NCI-H2107 (cell line): ENCODE data around the gene SLC7A1.
A peak's percentile ranks its signal among the peaks of the same experiment; 100 is the strongest.
"Not testable (repeated sequence)": the region's sequence is repeated elsewhere in the genome, so short reads cannot be mapped to it uniquely, and the experiment has no call there.

Experiments
- DNase-seq: peaks from one replicate; lab custom pipeline; 2025; lab: John Stamatoyannopoulos, UW

Gene SLC7A1

GRCh38 chr13:29595380-29596063 lies at the start of gene SLC7A1:
Gene SLC7A1, minus strand, starts transcription at chr13:29595688. Its CDS starts 59,500 bp downstream, at chr13:29536188.
- peak; percentile 80 for DNase-seq

GRCh38 chr13:29640665-29641064 lies 45.2 kb upstream of the SLC7A1 start:
- no peak for DNase-seq

GRCh38 chr13:29636831-29637230 lies 41.3 kb upstream of the SLC7A1 start:
- not testable (repeated sequence) for DNase-seq

- DNase-seq: no peak
These were observed 29.5 kb upstream of the SLC7A1 start for GRCh38 chr13:29624997-29625396.

GRCh38 chr13:29621841-29622240 lies 26.4 kb upstream of the SLC7A1 start:
- DNase-seq: no peak

- DNase-seq: no peak
These were observed 25.7 kb upstream of the SLC7A1 start for GRCh38 chr13:29621051-29621800.

- no peak for DNase-seq
These were observed 24.5 kb upstream of the SLC7A1 start for GRCh38 chr13:29619995-29620394.

- DNase-seq: no peak
These were observed 17.6 kb upstream of the SLC7A1 start for GRCh38 chr13:29613101-29613500.

- DNase-seq: no peak
These were observed 12.0 kb upstream of the SLC7A1 start for GRCh38 chr13:29607465-29607864.

- no peak for DNase-seq
These were observed 10.5 kb upstream of the SLC7A1 start for GRCh38 chr13:29605860-29606526.

GRCh38 chr13:29598321-29598720 lies 2.8 kb upstream of the SLC7A1 start:
- no peak for DNase-seq

GRCh38 chr13:29597706-29598105 lies 2.2 kb upstream of the SLC7A1 start:
- DNase-seq: no peak

GRCh38 chr13:29597246-29597645 lies 1.8 kb upstream of the SLC7A1 start:
- DNase-seq: no peak

- no peak for DNase-seq
These were observed 553 bp upstream of the SLC7A1 start for GRCh38 chr13:29596064-29596418.

GRCh38 chr13:29594710-29595379 lies 643 bp downstream of the SLC7A1 start:
- peak; percentile 58 for DNase-seq

GRCh38 chr13:29594303-29594709 lies 1.2 kb downstream of the SLC7A1 start:
- DNase-seq: peak; percentile 5

- no peak for DNase-seq
These were observed 1.7 kb downstream of the SLC7A1 start for GRCh38 chr13:29593605-29594297.

- no peak for DNase-seq
These were observed 4.2 kb downstream of the SLC7A1 start for GRCh38 chr13:29591310-29591709.

GRCh38 chr13:29589967-29590366 lies 5.5 kb downstream of the SLC7A1 start:
- DNase-seq: no peak

GRCh38 chr13:29589234-29589633 lies 6.3 kb downstream of the SLC7A1 start:
- DNase-seq: no peak

- no peak for DNase-seq
These were observed 7.8 kb downstream of the SLC7A1 start for GRCh38 chr13:29587645-29588044.
